HepG2 (cell line): ENCODE results near the gene SLC9A5. TPM values are rescaled to one million over a fixed set of nuclear protein-coding genes. Genes with fewer than 3 reads are reported as not detected.

Experiments used
- ATF3 ChIP-seq: sonication (generic); formaldehyde crosslinking; IDR thresholded peaks from 2 replicates; pipeline ENCODE4 v1.4.0; 2020; ENCODE audit warnings: missing genetic modification reagents
- CENPBD1 ChIP-seq: sonication (generic); formaldehyde crosslinking; IDR thresholded peaks from 2 replicates; pipeline ENCODE4 v1.8.0; 2022; ENCODE audit warnings: missing genetic modification reagents, low read depth, mild to moderate bottlenecking, borderline replicate concordance
- GATAD2A ChIP-seq: IDR thresholded peaks from 2 replicates; pipeline ENCODE4 v1.6.1; 2016
- HDAC2 ChIP-seq: sonication (generic); formaldehyde crosslinking; IDR thresholded peaks from 2 replicates; pipeline ENCODE4 v1.4.0; 2020; ENCODE audit warnings: missing genetic modification reagents
- HNF4A ChIP-seq: sonication (generic); formaldehyde crosslinking; IDR thresholded peaks from 2 replicates; pipeline ENCODE4 v1.4.0; 2020; ENCODE audit warnings: missing genetic modification reagents
- NFIC ChIP-seq: IDR thresholded peaks from 2 replicates; pipeline ENCODE4 v1.6.1; 2012; ENCODE audit warnings: mild to moderate bottlenecking, low read length, inconsistent platforms
- PCBP2 ChIP-seq: fragments of 200-400 bp; formaldehyde crosslinking; optimal IDR thresholded peaks from 2 replicates; pipeline ENCODE3; 2018; ENCODE audit warnings: low read length, low read depth; ENCODE audit not compliant: poor library complexity, severe bottlenecking
- PTBP1 ChIP-seq: fragments of 200-400 bp; formaldehyde crosslinking; IDR thresholded peaks from 2 replicates; pipeline ENCODE4 v1.6.1; 2018; ENCODE audit warnings: low read length, low read depth; ENCODE audit not compliant: poor library complexity, severe bottlenecking
- RAD21 ChIP-seq: fragments of 450-650 bp; formaldehyde crosslinking; IDR thresholded peaks from 2 replicates; pipeline ENCODE4 v1.5.0; 2020; ENCODE audit warnings: mild to moderate bottlenecking
- REST ChIP-seq, 2 experiments: IDR thresholded peaks; 2 replicates each; pipeline ENCODE4 v1.6.1; 2011 to 2012; ENCODE audit warnings: low read length in 2 of 2, borderline replicate concordance in 1 of 2, low read depth in 1 of 2, mild to moderate bottlenecking in 1 of 2, moderate library complexity in 1 of 2
- STAG1 ChIP-seq: sonication (generic); formaldehyde crosslinking; IDR thresholded peaks from 2 replicates; pipeline ENCODE4 v1.4.0; 2020; ENCODE audit warnings: missing genetic modification reagents
- UBTF ChIP-seq: sonication (generic); formaldehyde crosslinking; IDR thresholded peaks from 2 replicates; pipeline ENCODE4 v1.4.0; 2020; ENCODE audit warnings: mild to moderate bottlenecking, missing genetic modification reagents
- ZBTB33 ChIP-seq: sonication (generic); formaldehyde crosslinking; IDR thresholded peaks from 2 replicates; pipeline ENCODE4 v1.4.0; 2020; ENCODE audit warnings: missing genetic modification reagents
- ZBTB38 ChIP-seq: sonication (generic); formaldehyde crosslinking; IDR thresholded peaks from 2 replicates; pipeline ENCODE4 v1.5.1; 2020; ENCODE audit warnings: mild to moderate bottlenecking, missing genetic modification reagents
- ZFY ChIP-seq: sonication (generic); formaldehyde crosslinking; IDR thresholded peaks from 2 replicates; pipeline ENCODE4 v1.4.0; 2020; ENCODE audit warnings: missing genetic modification reagents
- ZNF292 ChIP-seq: sonication (generic); formaldehyde crosslinking; IDR thresholded peaks from 2 replicates; pipeline ENCODE4 v1.8.1; 2022; ENCODE audit warnings: mild to moderate bottlenecking, low read depth, missing genetic modification reagents, borderline replicate concordance
- ZNF430 ChIP-seq: sonication (generic); formaldehyde crosslinking; IDR thresholded peaks from 2 replicates; pipeline ENCODE4 v1.9.0; 2021; ENCODE audit warnings: mild to moderate bottlenecking, missing genetic modification reagents
- ZNF615 ChIP-seq: sonication (generic); formaldehyde crosslinking; IDR thresholded peaks from 2 replicates; pipeline ENCODE4 v1.5.0; 2020; ENCODE audit warnings: mild to moderate bottlenecking, missing genetic modification reagents, borderline replicate concordance
- ZNF7 ChIP-seq: IDR thresholded peaks from 2 replicates; pipeline ENCODE4 v1.6.1; 2016; ENCODE audit warnings: missing biosample characterization, missing genetic modification reagents
- polyA plus RNA-seq, 8 experiments: library from polyadenylated mRNA; depleted of rRNA in 3 of 8; stranded (reverse) in 7 of 8; unstranded in 1 of 8; fragments of >200 nt; fragmentation: Illumina TruSeq in 4 of 8; extraction: Trizol in 4 of 8; gene quantifications; 2 replicates each; pipeline versions ENCODE4 v1.2.1 to v1.2.3, GENCODE V29; 2011 to 2016; ENCODE audit warnings: low read depth in 4 of 8, missing spikeins in 1 of 8, mixed read lengths in 1 of 8; ENCODE audit not compliant: insufficient read depth in 1 of 8
- total RNA-seq, 5 experiments: library from RNA; depleted of rRNA; stranded (reverse); fragments of >200 nt; fragmentation: Illumina TruSeq; extraction: Trizol; gene quantifications; 2 replicates each; pipeline ENCODE4 v1.2.3, GENCODE V29; 2016; ENCODE audit warnings: low read depth in 1 of 5

SLC9A5 gene
- total and polyA plus RNA-seq, 2 of the 13 experiments (the other 11 are each of a cell fraction or from before 2014, with no cell fraction given) = 0.58 to 1.4 TPM

- TF ChIP-seq ZFY (CRISPR knock-in tag) = 0 out of 2 replicates have a peak, but pooled peaks have one; percentile 25
- TF ChIP-seq ZNF7 = 0 out of 2 replicates have a peak, but pooled peaks have one; percentile 23
- peak; percentile 31; the same call in 1 of the 2 replicates for TF ChIP-seq ZNF430
- no peak for TF ChIP-seq ZNF615 (CRISPR knock-in tag)
- peak; percentile 44 for TF ChIP-seq GATAD2A (CRISPR knock-in tag)
- TF ChIP-seq UBTF (CRISPR knock-in tag) = peak; percentile 86
- peak; percentile 40; the same call in 1 of the 2 replicates for TF ChIP-seq HNF4A
- TF ChIP-seq PTBP1 = peak; percentile 17
- TF ChIP-seq HDAC2 = no peak
- peak; percentile 73 for TF ChIP-seq RAD21
- no peak for TF ChIP-seq REST (IDR thresholded peaks at IDR 0.05; ENCODE audit: borderline replicate concordance in 1 of 2, low read depth in 1 of 2, low read length in 2 of 2)
- TF ChIP-seq ATF3 (CRISPR knock-in tag) = peak; percentile 10; the same call in 1 of the 2 replicates
- TF ChIP-seq NFIC = no peak
- peak; percentile 36 for TF ChIP-seq ZBTB38 (CRISPR knock-in tag)
- peak; percentile 43; the same call in 1 of the 2 replicates for TF ChIP-seq ZNF292 (CRISPR knock-in tag)
- no peak for TF ChIP-seq PCBP2
- no peak for TF ChIP-seq CENPBD1 (CRISPR knock-in tag)
- peak; percentile 57 for TF ChIP-seq STAG1 (CRISPR knock-in tag)
- peak; percentile 14; the same call in 1 of the 2 replicates for TF ChIP-seq ZBTB33 (CRISPR knock-in tag)
Measured at GRCh38 chr16:67210069-67210937, 38.5 kb upstream of the SLC9A5 start (continued).
